ENCODE data around the gene AP3B1. TPM values are rescaled to one million over a fixed set of nuclear protein-coding genes. Genes with fewer than 3 reads are reported as not detected.

The AP3B1 gene
- total and polyA plus RNA-seq, 2 experiments from 2014 or later = 29.4 to 41.4 TPM

DNA sequence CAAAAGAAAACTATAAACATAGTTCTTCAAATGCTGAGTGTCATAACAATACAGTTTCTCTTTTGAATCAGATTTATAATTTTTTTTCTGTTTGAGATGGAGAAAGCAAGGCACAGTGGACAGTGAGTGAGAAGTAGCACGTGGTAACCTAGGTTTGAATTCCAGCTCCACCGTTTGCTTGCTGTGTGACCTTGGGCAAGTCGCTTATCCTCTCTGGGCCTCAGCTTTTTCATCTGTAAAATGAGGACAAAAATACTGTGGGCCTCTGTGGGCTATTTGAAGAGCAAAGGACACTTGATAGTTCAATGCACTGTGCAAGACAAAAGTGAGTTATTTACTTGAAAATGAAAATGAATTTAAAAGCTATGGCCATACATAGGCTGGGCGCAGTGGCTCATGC, 330.7 kb downstream of the AP3B1 start:
- Histone ChIP-seq H3K4me3 (no peak overlapping the region), H3K4me1 (ENCODE audit: insufficient read depth) (no peaks in the 10 kb centered on the region), H3K27me3 (peaks cover 46% of the 10 kb centered on the region), H3K27ac (no peak overlapping the region), H3K36me3 (replicated peaks; ENCODE audit: insufficient read depth, low read depth) (no peaks in the 10 kb centered on the region), H3K4me2 (no peak overlapping the region), H3K9me2 (replicated peaks; ENCODE audit: insufficient read depth) (no peaks in the 10 kb centered on the region), H2AFZ (no peak overlapping the region), H3K79me2 (no peaks in the 10 kb centered on the region), H4K20me1 (ENCODE audit: insufficient read depth, poor library complexity, severe bottlenecking) (no peaks in the 10 kb centered on the region), H3K9me3 (ENCODE audit: low read depth) (no peaks in the 10 kb centered on the region)
- DNase-seq (ENCODE audit: low spot score) = no peak
- WGBS (ENCODE audit: low lambda C conversion rate, missing lambda C conversion rate) = 91% methylated on average over 4 of the region's 4 CpGs
- TF ChIP-seq CTCF (IDR thresholded peaks at IDR 0.05; ENCODE audit: poor library complexity) (no peak), EZH2phosphoT487 (IDR thresholded peaks at IDR 0.05; ENCODE audit: low read depth, severe bottlenecking, unreplicated experiment) (no peak), EZH2 (IDR thresholded peaks at IDR 0.05; ENCODE audit: borderline replicate concordance) (no peak)

DNA sequence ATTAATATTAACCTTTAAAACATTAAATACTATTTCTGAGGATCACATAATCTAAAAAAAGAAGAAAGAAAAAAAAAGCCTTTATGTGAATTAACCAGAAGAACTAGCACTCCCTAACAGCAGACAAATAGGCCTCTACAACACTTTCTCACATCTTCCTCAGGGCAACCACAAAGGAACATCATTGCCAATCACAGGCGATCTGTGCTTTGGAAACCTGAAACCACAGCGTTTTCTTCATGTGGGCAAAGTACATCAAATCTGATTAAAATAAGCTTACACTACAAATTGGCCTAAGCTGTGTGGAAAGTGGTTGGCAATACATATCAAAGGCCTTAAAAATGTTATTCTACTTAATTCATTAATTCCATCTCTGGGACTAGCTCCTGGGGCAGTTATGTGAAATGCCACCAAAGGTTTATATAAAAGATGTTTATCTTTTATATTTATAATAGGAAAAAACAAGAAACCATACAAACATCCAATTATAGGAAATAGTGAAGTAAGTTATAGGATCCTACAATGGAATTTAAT, 333.6 kb downstream of the AP3B1 start:
- H4K20me1 ChIP-seq (ENCODE audit: insufficient read depth, poor library complexity, severe bottlenecking) = no peaks in the 10 kb centered on the region

DNA sequence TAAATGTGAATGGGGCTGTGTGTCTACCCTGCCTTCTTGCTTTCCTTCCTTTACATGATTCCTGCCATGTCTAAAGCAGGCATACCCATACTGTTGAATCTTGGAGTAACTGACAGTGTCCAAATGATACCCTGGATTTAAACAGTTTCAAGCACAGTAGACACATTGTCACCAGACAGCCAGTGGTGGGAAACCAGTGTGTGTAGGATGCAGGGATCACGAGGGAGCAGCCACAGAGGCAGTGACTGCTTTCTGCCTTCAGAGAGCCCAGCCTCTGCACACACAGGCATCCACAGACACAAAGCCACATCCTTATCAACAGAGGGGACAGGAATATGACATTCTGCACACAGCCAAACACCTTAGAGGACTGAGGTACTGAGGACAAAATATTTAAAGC, 334.2 kb downstream of the AP3B1 start:
- no peak for TF ChIP-seq CTCF (IDR thresholded peaks at IDR 0.05; ENCODE audit: poor library complexity)
- TF ChIP-seq EZH2phosphoT487 (IDR thresholded peaks at IDR 0.05; ENCODE audit: low read depth, severe bottlenecking, unreplicated experiment) = no peak
- TF ChIP-seq EZH2 (IDR thresholded peaks at IDR 0.05; ENCODE audit: borderline replicate concordance) = no peak
- Histone ChIP-seq H3K79me2 (no peaks in the 10 kb centered on the region), H3K36me3 (replicated peaks; ENCODE audit: insufficient read depth, low read depth) (no peaks in the 10 kb centered on the region), H3K4me2 (no peak overlapping the region), H2AFZ (no peak overlapping the region), H3K9me3 (ENCODE audit: low read depth) (no peaks in the 10 kb centered on the region), H3K4me1 (ENCODE audit: insufficient read depth) (peaks cover 14% of the 10 kb centered on the region), H3K4me3 (no peak overlapping the region), H3K27me3 (peaks cover 65% of the 10 kb centered on the region), H3K27ac (no peak overlapping the region), H3K9me2 (replicated peaks; ENCODE audit: insufficient read depth) (no peaks in the 10 kb centered on the region), H4K20me1 (ENCODE audit: insufficient read depth, poor library complexity, severe bottlenecking) (no peaks in the 10 kb centered on the region)
- no peak for DNase-seq (ENCODE audit: low spot score)
- WGBS (ENCODE audit: low lambda C conversion rate, missing lambda C conversion rate) = 75% methylated on average over 1 of the region's 1 CpG

More for the DNA sequence above, 333.6 kb downstream of the AP3B1 start:
- H2AFZ ChIP-seq = no peak overlapping the region
- H3K4me2 ChIP-seq = no peak overlapping the region
- no peaks in the 10 kb centered on the region for H3K9me2 ChIP-seq (replicated peaks; ENCODE audit: insufficient read depth)
- DNase-seq (ENCODE audit: low spot score) = no peak
- no peaks in the 10 kb centered on the region for H3K9me3 ChIP-seq (ENCODE audit: low read depth)
- TF ChIP-seq EZH2phosphoT487 (IDR thresholded peaks at IDR 0.05; ENCODE audit: low read depth, severe bottlenecking, unreplicated experiment) (no peak), CTCF (IDR thresholded peaks at IDR 0.05; ENCODE audit: poor library complexity) (no peak), EZH2 (IDR thresholded peaks at IDR 0.05; ENCODE audit: borderline replicate concordance) (no peak)
- H3K79me2 ChIP-seq = no peaks in the 10 kb centered on the region
- peaks cover 14% of the 10 kb centered on the region for H3K4me1 ChIP-seq (ENCODE audit: insufficient read depth)
- no peak overlapping the region for H3K27ac ChIP-seq
- H3K4me3 ChIP-seq = no peak overlapping the region
- 30% methylated on average over 2 of the region's 2 CpGs for WGBS (ENCODE audit: low lambda C conversion rate, missing lambda C conversion rate)
- H3K36me3 ChIP-seq (replicated peaks; ENCODE audit: insufficient read depth, low read depth) = no peaks in the 10 kb centered on the region
- H3K27me3 ChIP-seq = peaks cover 65% of the 10 kb centered on the region
